ENCODE data around the gene FGF11.

DNA sequence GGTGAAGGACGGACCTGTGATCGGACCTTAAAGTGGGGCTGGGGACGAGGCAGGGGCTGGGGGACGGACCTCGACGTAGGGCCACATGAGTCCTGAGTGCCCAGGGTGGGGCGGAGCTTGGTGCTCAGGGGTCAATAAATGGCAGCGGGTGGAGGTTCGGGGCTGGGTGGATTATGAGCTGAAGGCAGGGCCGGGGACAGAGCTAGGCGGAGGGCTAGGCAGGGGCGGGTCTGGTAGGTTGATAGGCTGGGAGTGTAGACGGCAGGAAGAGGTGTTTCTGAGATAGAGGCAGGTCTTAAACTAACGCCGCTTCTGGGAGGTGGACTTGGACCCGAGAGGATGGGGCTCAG is 6.3 kb downstream of the FGF11 start:
- TF ChIP-seq, protein P1, sequence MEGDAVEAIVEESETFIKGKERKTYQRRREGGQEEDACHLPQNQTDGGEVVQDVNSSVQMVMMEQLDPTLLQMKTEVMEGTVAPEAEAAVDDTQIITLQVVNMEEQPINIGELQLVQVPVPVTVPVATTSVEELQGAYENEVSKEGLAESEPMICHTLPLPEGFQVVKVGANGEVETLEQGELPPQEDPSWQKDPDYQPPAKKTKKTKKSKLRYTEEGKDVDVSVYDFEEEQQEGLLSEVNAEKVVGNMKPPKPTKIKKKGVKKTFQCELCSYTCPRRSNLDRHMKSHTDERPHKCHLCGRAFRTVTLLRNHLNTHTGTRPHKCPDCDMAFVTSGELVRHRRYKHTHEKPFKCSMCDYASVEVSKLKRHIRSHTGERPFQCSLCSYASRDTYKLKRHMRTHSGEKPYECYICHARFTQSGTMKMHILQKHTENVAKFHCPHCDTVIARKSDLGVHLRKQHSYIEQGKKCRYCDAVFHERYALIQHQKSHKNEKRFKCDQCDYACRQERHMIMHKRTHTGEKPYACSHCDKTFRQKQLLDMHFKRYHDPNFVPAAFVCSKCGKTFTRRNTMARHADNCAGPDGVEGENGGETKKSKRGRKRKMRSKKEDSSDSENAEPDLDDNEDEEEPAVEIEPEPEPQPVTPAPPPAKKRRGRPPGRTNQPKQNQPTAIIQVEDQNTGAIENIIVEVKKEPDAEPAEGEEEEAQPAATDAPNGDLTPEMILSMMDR (tag by site-specific recombination; IDR thresholded peaks at IDR 0.05), result no peak
- TF ChIP-seq ZNF335 (tag by site-specific recombination; conservative IDR thresholded peaks at IDR 0.05) (peak; percentile 7), GLIS2 (tag by site-specific recombination; IDR thresholded peaks at IDR 0.05) (no peak), ZNF777 (tag by site-specific recombination; IDR thresholded peaks at IDR 0.05; ENCODE audit: borderline replicate concordance) (peak; percentile 79; the same call in 1 of the 2 replicates)
